Measurements from ENCODE around the gene GRIK5.

Gene GRIK5, protein sequence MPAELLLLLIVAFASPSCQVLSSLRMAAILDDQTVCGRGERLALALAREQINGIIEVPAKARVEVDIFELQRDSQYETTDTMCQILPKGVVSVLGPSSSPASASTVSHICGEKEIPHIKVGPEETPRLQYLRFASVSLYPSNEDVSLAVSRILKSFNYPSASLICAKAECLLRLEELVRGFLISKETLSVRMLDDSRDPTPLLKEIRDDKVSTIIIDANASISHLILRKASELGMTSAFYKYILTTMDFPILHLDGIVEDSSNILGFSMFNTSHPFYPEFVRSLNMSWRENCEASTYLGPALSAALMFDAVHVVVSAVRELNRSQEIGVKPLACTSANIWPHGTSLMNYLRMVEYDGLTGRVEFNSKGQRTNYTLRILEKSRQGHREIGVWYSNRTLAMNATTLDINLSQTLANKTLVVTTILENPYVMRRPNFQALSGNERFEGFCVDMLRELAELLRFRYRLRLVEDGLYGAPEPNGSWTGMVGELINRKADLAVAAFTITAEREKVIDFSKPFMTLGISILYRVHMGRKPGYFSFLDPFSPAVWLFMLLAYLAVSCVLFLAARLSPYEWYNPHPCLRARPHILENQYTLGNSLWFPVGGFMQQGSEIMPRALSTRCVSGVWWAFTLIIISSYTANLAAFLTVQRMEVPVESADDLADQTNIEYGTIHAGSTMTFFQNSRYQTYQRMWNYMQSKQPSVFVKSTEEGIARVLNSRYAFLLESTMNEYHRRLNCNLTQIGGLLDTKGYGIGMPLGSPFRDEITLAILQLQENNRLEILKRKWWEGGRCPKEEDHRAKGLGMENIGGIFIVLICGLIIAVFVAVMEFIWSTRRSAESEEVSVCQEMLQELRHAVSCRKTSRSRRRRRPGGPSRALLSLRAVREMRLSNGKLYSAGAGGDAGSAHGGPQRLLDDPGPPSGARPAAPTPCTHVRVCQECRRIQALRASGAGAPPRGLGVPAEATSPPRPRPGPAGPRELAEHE

GRCh38 chr19:42069619-42070351 is at the start of gene GRIK5:
TSS of gene GRIK5 (minus strand) at chr19:42070206. CDS start at chr19:42065770, 4,436 bp downstream.
- Histone ChIP-seq H3K9me3 (ENCODE audit: control insufficient read depth in 5 of 5, low read length in 5 of 5) (no peaks in the 10 kb centered on the region), H3K9ac (ENCODE audit: low read length in 5 of 5) (no peak within 1 kb of the TSS), H3K27me3 (ENCODE audit: control insufficient read depth in 5 of 5, insufficient read depth in 4 of 5, low read length in 5 of 5) (peaks cover 25 to 49% (median 41%) of the 10 kb centered on the region in 5 donors), H3K4me3 (ENCODE audit: low read depth in 1 of 5, low read length in 5 of 5) (no peak within 1 kb of the TSS), H3K4me1 (ENCODE audit: control insufficient read depth in 5 of 5, insufficient read depth in 5 of 5, low read length in 5 of 5) (peaks cover 0 to 8% (median 1%) of the 10 kb centered on the region in 5 donors), H3K27ac (ENCODE audit: low read depth, low read length) (no peak within 1 kb of the TSS), H3K36me3 (ENCODE audit: control insufficient read depth in 5 of 5, insufficient read depth in 5 of 5, low read length in 5 of 5) (no peaks in the 10 kb centered on the region)

DNA sequence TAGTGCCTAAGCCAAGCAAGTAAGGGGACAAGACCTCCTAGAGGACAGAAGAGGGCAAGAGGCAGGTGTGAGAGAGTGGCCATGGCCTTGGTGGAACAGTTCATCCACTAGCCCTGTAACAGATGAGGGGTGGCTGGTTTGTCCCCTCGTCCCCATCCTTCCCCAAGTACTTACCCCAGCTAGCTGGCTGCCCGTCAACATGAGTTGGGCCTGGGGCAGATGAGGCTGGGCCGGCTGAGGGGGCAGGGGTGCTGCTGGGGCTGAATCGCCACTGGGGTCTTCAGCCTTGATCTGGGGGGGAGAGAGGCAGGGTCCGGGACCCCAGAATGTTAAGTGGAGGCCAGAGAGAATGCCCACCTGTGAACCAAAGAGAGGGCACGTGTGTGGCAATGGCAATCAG is 47.1 kb upstream of the GRIK5 start:
- Histone ChIP-seq H3K9ac (ENCODE audit: low read length in 5 of 5) (no peak overlapping the region), H3K9me3 (ENCODE audit: control insufficient read depth in 5 of 5, low read length in 5 of 5) (no peaks in the 10 kb centered on the region), H3K4me1 (ENCODE audit: control insufficient read depth in 5 of 5, insufficient read depth in 5 of 5, low read length in 5 of 5) (peaks cover 3 to 23% (median 11%) of the 10 kb centered on the region in 5 donors), H3K4me3 (ENCODE audit: low read depth in 1 of 5, low read length in 5 of 5) (no peak overlapping the region), H3K27me3 (ENCODE audit: control insufficient read depth in 5 of 5, insufficient read depth in 4 of 5, low read length in 5 of 5) (peaks cover 0 to 4% (median 3%) of the 10 kb centered on the region in 5 donors), H3K36me3 (ENCODE audit: control insufficient read depth in 5 of 5, insufficient read depth in 5 of 5, low read length in 5 of 5) (peaks cover 0 to 9% (median 0%) of the 10 kb centered on the region in 5 donors), H3K27ac (ENCODE audit: low read depth, low read length) (no peak overlapping the region)

DNA sequence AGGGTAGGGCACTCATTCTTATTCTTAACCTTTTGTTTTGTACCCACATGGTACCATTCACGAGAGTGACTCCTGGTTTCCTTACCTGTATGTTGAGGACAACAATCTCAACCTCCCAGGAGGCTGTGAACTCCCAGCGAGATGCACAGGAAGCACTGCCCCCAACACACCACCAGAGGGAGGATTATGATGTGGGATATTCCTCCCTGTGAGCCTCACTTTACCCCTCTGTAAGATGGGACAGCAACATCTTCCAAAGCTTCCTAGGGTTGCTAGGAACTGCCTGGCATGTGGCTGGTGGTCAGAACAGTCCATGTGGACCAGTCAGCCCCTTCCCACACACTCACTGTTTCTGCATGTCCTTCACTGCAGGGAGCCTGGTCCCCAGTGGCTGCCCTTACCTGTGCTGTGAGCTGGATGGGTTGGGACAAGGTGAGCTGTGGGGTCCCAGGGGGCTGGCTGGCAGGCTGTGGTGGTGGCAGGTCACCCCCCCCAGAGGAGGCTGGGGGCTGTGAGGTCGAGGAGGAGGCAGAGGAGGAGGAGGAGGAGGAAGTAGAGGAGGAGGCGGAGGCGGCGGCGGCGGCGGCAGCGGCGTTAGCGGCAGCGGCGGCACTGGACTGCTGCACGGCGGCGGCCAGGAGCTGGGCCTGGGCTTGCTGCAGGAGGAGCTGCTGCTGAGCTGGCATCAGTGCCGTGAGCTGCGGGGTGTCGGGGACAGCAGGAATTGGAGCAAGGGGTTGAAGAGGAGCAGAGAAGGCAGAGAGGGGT is 46.5 kb upstream of the GRIK5 start:
- no peaks in the 10 kb centered on the region for H3K9me3 ChIP-seq (ENCODE audit: control insufficient read depth in 5 of 5, low read length in 5 of 5)
- H3K4me1 ChIP-seq (ENCODE audit: control insufficient read depth in 5 of 5, insufficient read depth in 5 of 5, low read length in 5 of 5), result peaks cover 3 to 18% (median 11%) of the 10 kb centered on the region in 5 donors
- peaks cover 0 to 4% (median 2%) of the 10 kb centered on the region in 5 donors for H3K27me3 ChIP-seq (ENCODE audit: control insufficient read depth in 5 of 5, insufficient read depth in 4 of 5, low read length in 5 of 5)
- H3K9ac ChIP-seq (ENCODE audit: low read length in 5 of 5), result no peak overlapping the region
- no peak overlapping the region for H3K27ac ChIP-seq (ENCODE audit: low read depth, low read length)
- peaks cover 0 to 9% (median 0%) of the 10 kb centered on the region in 5 donors for H3K36me3 ChIP-seq (ENCODE audit: control insufficient read depth in 5 of 5, insufficient read depth in 5 of 5, low read length in 5 of 5)
- H3K4me3 ChIP-seq (ENCODE audit: low read depth in 1 of 5, low read length in 5 of 5), result no peak overlapping the region

DNA sequence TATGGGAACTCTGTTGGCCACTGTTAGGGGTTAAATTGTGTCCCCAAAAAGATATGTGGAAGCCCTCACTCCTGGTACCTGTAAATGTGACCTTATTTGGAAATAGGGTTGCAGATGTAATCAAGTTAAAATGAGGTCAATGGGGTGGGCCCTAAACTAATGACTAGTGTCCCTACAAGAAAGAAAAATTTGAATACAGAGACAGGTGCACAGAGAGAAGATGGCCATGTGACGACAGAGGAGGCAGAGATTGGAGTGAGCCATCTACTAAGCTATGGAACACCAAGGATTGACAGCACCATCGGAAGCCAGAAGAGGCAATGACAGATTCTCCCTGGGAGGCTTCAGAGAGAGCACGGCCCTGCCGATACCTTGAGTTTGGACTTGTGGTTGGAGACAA is 45.7 kb upstream of the GRIK5 start:
- Histone ChIP-seq H3K4me1 (ENCODE audit: control insufficient read depth in 5 of 5, insufficient read depth in 5 of 5, low read length in 5 of 5) (peaks cover 3 to 14% (median 10%) of the 10 kb centered on the region in 5 donors), H3K27me3 (ENCODE audit: control insufficient read depth in 5 of 5, insufficient read depth in 4 of 5, low read length in 5 of 5) (peaks cover 0 to 4% (median 0%) of the 10 kb centered on the region in 5 donors), H3K9ac (ENCODE audit: low read length in 5 of 5) (no peak overlapping the region), H3K9me3 (ENCODE audit: control insufficient read depth in 5 of 5, low read length in 5 of 5) (no peaks in the 10 kb centered on the region), H3K27ac (ENCODE audit: low read depth, low read length) (no peak overlapping the region), H3K36me3 (ENCODE audit: control insufficient read depth in 5 of 5, insufficient read depth in 5 of 5, low read length in 5 of 5) (peaks cover 0 to 9% (median 0%) of the 10 kb centered on the region in 5 donors), H3K4me3 (ENCODE audit: low read depth in 1 of 5, low read length in 5 of 5) (no peak overlapping the region)

DNA sequence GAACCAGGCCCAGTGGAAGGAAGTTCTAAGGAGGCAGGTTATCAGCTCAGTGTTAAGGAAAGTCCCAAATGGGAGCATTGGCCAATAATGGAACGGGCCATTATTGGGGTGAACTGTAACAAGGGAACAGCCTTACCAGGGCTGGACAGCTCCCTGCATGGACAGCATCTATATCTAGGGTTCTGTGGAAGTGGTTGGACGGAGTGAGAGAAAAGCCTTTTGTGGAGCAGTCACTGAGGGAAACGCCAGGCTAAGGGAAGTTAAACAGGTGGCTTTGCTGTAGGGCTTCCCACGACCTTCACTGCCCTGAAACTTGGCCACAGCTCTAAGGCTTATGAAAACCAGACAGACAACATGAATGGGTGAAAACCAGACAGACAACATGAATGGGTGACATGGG is 45.2 kb upstream of the GRIK5 start:
- H3K9me3 ChIP-seq (ENCODE audit: control insufficient read depth in 5 of 5, low read length in 5 of 5), result no peaks in the 10 kb centered on the region
- no peak overlapping the region for H3K27ac ChIP-seq (ENCODE audit: low read depth, low read length)
- no peak overlapping the region for H3K9ac ChIP-seq (ENCODE audit: low read length in 5 of 5)
- H3K36me3 ChIP-seq (ENCODE audit: control insufficient read depth in 5 of 5, insufficient read depth in 5 of 5, low read length in 5 of 5), result peaks cover 0 to 9% (median 0%) of the 10 kb centered on the region in 5 donors
- no peak overlapping the region for H3K4me3 ChIP-seq (ENCODE audit: low read depth in 1 of 5, low read length in 5 of 5)
- peaks cover 0 to 4% (median 0%) of the 10 kb centered on the region in 5 donors for H3K27me3 ChIP-seq (ENCODE audit: control insufficient read depth in 5 of 5, insufficient read depth in 4 of 5, low read length in 5 of 5)
- peaks cover 3 to 14% (median 9%) of the 10 kb centered on the region in 5 donors for H3K4me1 ChIP-seq (ENCODE audit: control insufficient read depth in 5 of 5, insufficient read depth in 5 of 5, low read length in 5 of 5)

DNA sequence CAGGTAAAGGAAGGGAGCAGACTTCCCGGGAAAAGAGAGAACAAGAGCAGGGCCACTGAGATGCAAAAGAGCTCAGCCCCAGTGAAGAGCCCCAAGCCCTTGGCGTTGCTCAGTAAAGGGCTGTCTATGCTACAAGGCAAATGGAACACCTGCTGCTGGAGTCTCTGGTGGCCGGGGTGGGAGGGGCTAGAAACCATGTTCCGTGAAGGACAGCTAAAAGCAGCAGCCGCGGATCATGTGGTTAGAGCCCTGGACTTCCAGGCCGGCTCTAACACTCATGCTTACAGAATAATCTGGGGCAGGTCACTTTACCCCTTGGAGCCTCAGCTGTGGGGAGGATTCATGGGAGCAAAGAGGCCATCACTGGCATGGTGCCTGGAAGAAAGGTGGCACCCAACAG is 44.4 kb upstream of the GRIK5 start:
- Histone ChIP-seq H3K27ac (ENCODE audit: low read depth, low read length) (no peak overlapping the region), H3K36me3 (ENCODE audit: control insufficient read depth in 5 of 5, insufficient read depth in 5 of 5, low read length in 5 of 5) (peaks cover 0 to 9% (median 0%) of the 10 kb centered on the region in 5 donors), H3K4me1 (ENCODE audit: control insufficient read depth in 5 of 5, insufficient read depth in 5 of 5, low read length in 5 of 5) (peaks cover 3 to 14% (median 9%) of the 10 kb centered on the region in 5 donors), H3K9ac (ENCODE audit: low read length in 5 of 5) (no peak overlapping the region), H3K9me3 (ENCODE audit: control insufficient read depth in 5 of 5, low read length in 5 of 5) (no peaks in the 10 kb centered on the region), H3K27me3 (ENCODE audit: control insufficient read depth in 5 of 5, insufficient read depth in 4 of 5, low read length in 5 of 5) (peaks cover 0 to 4% (median 0%) of the 10 kb centered on the region in 5 donors), H3K4me3 (ENCODE audit: low read depth in 1 of 5, low read length in 5 of 5) (no peak overlapping the region)

GRCh38 chr19:42113641-42114348 is 43.8 kb upstream of the GRIK5 start:
- Histone ChIP-seq H3K27me3 (ENCODE audit: control insufficient read depth in 5 of 5, insufficient read depth in 4 of 5, low read length in 5 of 5) (peaks cover 0 to 4% (median 2%) of the 10 kb centered on the region in 5 donors), H3K9me3 (ENCODE audit: control insufficient read depth in 5 of 5, low read length in 5 of 5) (no peaks in the 10 kb centered on the region), H3K27ac (ENCODE audit: low read depth, low read length) (no peak overlapping the region), H3K36me3 (ENCODE audit: control insufficient read depth in 5 of 5, insufficient read depth in 5 of 5, low read length in 5 of 5) (peaks cover 0 to 9% (median 0%) of the 10 kb centered on the region in 5 donors), H3K4me3 (ENCODE audit: low read depth in 1 of 5, low read length in 5 of 5) (no peak overlapping the region), H3K9ac (ENCODE audit: low read length in 5 of 5) (no peak overlapping the region), H3K4me1 (ENCODE audit: control insufficient read depth in 5 of 5, insufficient read depth in 5 of 5, low read length in 5 of 5) (peaks cover 3 to 15% (median 11%) of the 10 kb centered on the region in 5 donors)

GRCh38 chr19:42111811-42112210 is 41.8 kb upstream of the GRIK5 start:
- Histone ChIP-seq H3K9me3 (ENCODE audit: control insufficient read depth in 5 of 5, low read length in 5 of 5) (no peaks in the 10 kb centered on the region), H3K27me3 (ENCODE audit: control insufficient read depth in 5 of 5, insufficient read depth in 4 of 5, low read length in 5 of 5) (peaks cover 0 to 4% (median under 1%) of the 10 kb centered on the region in 5 donors), H3K4me1 (ENCODE audit: control insufficient read depth in 5 of 5, insufficient read depth in 5 of 5, low read length in 5 of 5) (peaks cover 3 to 19% (median 15%) of the 10 kb centered on the region in 5 donors), H3K36me3 (ENCODE audit: control insufficient read depth in 5 of 5, insufficient read depth in 5 of 5, low read length in 5 of 5) (peaks cover 0 to 9% (median 0%) of the 10 kb centered on the region in 5 donors), H3K9ac (ENCODE audit: low read length in 5 of 5) (no peak overlapping the region), H3K4me3 (ENCODE audit: low read depth in 1 of 5, low read length in 5 of 5) (no peak overlapping the region), H3K27ac (ENCODE audit: low read depth, low read length) (no peak overlapping the region)
